Suprapubic skin (tissue), 3 donors: ENCODE results near the gene EMC6.

Source experiments
- CTCF ChIP-seq, 2 donors: fragments of 200-600 bp in 1 of 2; fragments of 450-650 bp in 1 of 2; sonication (generic) in 1 of 2; IDR thresholded peaks; one replicate each; pipeline ENCODE4 v1.5.1; 2016 to 2019; ENCODE audit warnings: antibody characterized with exemption in 2 of 2, mild to moderate bottlenecking in 1 of 2, moderate library complexity in 1 of 2
- EP300 ChIP-seq: sonication (generic); formaldehyde crosslinking; IDR thresholded peaks from one replicate; pipeline ENCODE4 v1.6.1; 2017; ENCODE audit warnings: antibody characterized with exemption
- POLR2A ChIP-seq, 2 donors: fragments of 450-650 bp; IDR thresholded peaks; one replicate each; pipeline ENCODE4 v1.6.1; 2017; ENCODE audit warnings: antibody characterized with exemption in 2 of 2, mild to moderate bottlenecking in 2 of 2, moderate library complexity in 2 of 2

GRCh38 chr17:3665834-3666233 lies 2.8 kb upstream of the EMC6 start:
- no peak for TF ChIP-seq CTCF (IDR thresholded peaks at IDR 0.05)
- no peak for TF ChIP-seq POLR2A (IDR thresholded peaks at IDR 0.05)
- TF ChIP-seq EP300 = no peak
